Measurements from ENCODE around the gene ITPK1.

DNA sequence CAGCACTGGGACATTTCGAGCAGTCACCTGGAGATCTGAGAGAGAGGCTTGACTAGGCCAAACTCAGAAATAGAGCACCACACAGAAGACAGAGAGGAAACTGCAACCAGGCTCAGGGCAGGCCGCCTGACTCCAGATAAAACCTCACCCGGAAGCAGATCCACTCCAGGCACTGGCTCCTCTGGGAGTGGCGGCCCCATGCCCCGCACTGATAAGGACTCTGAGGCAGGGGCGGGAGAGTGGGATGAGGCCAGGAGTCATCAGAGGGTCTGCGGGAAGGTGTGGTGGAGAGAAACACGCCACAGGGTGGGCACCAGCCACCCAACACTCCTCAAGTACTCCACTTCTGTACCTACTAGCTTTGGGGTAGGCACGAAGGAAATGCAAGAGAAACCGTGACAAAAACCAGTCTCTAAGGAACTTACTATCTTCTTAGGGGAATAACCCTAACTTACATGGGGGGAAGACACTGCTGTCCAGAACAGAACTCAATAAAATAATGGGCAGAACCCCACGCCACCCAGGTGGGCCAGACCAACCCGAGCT, 121.5 kb downstream of the ITPK1 start:
- TF ChIP-seq, protein P1, sequence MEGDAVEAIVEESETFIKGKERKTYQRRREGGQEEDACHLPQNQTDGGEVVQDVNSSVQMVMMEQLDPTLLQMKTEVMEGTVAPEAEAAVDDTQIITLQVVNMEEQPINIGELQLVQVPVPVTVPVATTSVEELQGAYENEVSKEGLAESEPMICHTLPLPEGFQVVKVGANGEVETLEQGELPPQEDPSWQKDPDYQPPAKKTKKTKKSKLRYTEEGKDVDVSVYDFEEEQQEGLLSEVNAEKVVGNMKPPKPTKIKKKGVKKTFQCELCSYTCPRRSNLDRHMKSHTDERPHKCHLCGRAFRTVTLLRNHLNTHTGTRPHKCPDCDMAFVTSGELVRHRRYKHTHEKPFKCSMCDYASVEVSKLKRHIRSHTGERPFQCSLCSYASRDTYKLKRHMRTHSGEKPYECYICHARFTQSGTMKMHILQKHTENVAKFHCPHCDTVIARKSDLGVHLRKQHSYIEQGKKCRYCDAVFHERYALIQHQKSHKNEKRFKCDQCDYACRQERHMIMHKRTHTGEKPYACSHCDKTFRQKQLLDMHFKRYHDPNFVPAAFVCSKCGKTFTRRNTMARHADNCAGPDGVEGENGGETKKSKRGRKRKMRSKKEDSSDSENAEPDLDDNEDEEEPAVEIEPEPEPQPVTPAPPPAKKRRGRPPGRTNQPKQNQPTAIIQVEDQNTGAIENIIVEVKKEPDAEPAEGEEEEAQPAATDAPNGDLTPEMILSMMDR (IDR thresholded peaks at IDR 0.05; ENCODE audit: low read depth, low read length) = no peak
- TF ChIP-seq EZH2phosphoT487 (IDR thresholded peaks at IDR 0.05; ENCODE audit: low read depth) = no peak
